ENCODE measurements around the gene RAB40A.

The RAB40A gene

DNA sequence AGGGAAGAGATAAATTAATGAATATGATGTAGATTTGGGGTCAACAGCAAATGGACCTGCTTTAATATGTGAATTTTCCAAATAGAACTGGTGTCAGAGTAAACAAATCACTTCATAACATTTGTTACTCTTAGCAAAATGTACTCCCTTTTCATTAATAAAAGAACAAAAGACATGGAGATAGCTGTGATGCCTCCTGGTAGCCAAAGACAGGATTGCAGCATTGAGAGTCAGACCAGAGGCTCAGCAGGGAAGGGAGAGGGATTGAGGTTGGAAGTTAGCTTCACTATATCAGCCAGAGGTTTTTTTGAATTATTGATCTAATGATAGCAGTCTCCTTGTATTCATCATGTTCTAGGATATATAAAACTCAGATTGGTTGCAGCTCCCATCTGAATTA lies 17.4 kb upstream of the RAB40A start:
- no peak overlapping the region for H3K27ac Mint-ChIP-seq
- peaks cover 6 to 8% of the 10 kb centered on the region in 2 donors for H3K27me3 Mint-ChIP-seq
- H3K9me3 Mint-ChIP-seq: no peaks in the 10 kb centered on the region
- no peaks in the 10 kb centered on the region for H3K36me3 Mint-ChIP-seq
- H3K4me1 Mint-ChIP-seq: peaks cover 4 to 6% of the 10 kb centered on the region in 2 donors
- DNase-seq: no peak
- H3K4me3 Mint-ChIP-seq: no peak overlapping the region
- no peak for ATAC-seq (replicated peaks)

DNA sequence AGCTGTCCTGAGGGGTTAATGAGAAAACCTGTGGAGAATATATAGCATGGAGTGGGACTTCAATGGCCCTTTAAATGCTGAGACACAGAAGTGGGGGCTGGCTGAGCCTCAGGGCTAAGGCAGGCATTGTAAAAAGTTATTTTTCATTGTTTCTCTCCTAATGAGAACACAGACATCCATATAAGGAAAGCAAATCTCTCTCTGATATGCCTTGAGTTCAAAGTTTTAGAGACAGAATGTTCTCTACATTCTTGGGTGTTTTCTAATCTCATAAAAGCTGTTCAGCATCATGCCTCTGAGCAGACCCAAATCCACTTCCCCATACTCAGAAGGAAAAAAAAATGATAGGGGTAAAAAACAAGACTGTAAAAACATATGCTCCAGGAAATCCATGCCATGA lies 16.8 kb upstream of the RAB40A start:
- H3K9me3 Mint-ChIP-seq: no peaks in the 10 kb centered on the region
- H3K27me3 Mint-ChIP-seq: peaks cover 6 to 8% of the 10 kb centered on the region in 2 donors
- H3K36me3 Mint-ChIP-seq: no peaks in the 10 kb centered on the region
- H3K4me1 Mint-ChIP-seq: peaks cover 4 to 6% of the 10 kb centered on the region in 2 donors
- no peak overlapping the region for H3K4me3 Mint-ChIP-seq
- H3K27ac Mint-ChIP-seq: no peak overlapping the region
- ATAC-seq (replicated peaks): no peak
- DNase-seq: no peak

DNA sequence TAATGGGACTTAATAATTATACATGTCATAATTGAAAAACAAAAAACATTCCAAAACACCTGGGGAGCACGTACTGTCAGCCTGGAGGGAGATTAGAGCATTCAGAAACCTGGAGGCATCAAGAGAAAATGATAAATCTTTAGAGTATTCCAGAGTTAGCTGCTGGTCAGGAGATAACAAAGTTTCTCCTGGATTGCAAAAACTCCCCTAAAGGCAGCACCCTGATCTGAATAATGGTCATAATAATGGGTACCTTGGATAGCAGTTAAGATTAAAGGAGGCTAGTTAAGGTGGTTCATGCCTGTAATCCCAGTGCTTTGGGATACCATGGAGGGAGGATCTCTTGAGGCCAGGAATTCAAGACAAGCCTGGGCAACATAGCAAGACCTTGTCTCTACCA lies 15.9 kb upstream of the RAB40A start:
- Mint-ChIP-seq H3K36me3 (no peaks in the 10 kb centered on the region), H3K27ac (no peak overlapping the region), H3K27me3 (peaks cover 6 to 12% of the 10 kb centered on the region in 2 donors), H3K4me1 (peaks cover 4 to 6% of the 10 kb centered on the region in 2 donors), H3K4me3 (no peak overlapping the region), H3K9me3 (no peaks in the 10 kb centered on the region)
- DNase-seq (no peak), ATAC-seq (replicated peaks) (no peak)

DNA sequence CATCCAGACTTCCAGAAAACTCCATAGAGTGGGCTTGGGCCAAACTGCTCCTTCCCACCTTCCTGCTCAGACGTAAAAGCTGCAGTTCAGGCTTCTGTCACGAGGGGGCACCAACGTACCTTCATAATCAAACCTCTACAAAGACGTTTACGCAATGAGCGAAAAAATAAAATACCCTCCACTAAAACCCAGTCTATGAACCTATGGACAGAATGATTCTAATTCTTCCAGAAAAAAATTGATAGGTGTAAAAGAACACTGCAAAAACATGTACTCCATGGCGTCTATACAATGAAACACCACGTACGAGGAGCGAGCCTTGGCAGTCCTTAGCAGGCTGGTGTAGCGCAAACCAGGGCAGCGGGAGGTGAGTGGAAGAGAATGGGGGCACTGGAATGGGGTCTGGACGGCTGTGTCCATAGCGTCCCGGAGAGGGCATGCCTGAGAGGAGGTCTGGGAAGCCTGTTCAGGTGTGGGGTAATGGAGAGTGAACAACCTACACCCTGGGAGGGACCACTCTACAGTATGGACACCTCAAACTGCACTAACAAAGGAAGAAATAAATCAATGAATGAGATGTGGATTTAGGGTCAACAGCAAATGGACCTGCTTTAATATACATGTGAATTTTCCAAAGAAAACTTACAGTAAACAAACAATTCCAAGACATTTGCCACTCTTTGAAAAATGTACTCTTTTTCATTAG lies 14.4 kb upstream of the RAB40A start:
- Mint-ChIP-seq H3K9me3 (no peaks in the 10 kb centered on the region), H3K36me3 (no peaks in the 10 kb centered on the region), H3K4me1 (peaks cover 4 to 6% of the 10 kb centered on the region in 2 donors), H3K4me3 (peak overlapping the region; percentile 69 to 76), H3K27ac (peak overlapping the region; percentile 59), H3K27me3 (peaks cover 6 to 14% of the 10 kb centered on the region in 2 donors)
- peak; percentile 20 for DNase-seq
- peak; percentile 54 to 67 for ATAC-seq (replicated peaks)

GRCh38 chrX:103531002-103531401 lies 11.7 kb upstream of the RAB40A start:
- ATAC-seq (replicated peaks) (no peak), DNase-seq (no peak)
- Mint-ChIP-seq H3K36me3 (no peaks in the 10 kb centered on the region), H3K4me1 (peaks cover 4 to 6% of the 10 kb centered on the region in 2 donors), H3K27ac (no peak overlapping the region), H3K4me3 (no peak overlapping the region), H3K9me3 (no peaks in the 10 kb centered on the region), H3K27me3 (peaks cover 6 to 14% of the 10 kb centered on the region in 2 donors)

DNA sequence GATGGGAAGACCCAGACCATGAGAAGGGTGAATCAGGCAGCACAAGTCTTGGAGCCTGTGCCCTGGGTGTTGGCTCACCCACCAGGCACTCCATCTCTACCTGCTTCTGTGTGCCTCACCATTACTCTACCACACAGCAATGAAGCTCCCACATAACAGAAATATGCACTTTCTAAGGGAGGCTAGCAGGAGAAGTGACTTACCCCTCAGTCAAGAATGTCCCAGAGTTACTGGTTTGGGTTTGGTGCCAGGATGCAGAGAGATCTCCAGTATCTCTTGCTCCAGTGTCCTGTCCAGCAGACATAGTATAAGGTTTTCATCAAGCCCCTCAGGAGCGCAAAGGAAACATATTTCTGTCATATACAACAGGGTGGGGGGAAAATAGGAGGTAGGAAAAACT lies 11.3 kb upstream of the RAB40A start:
- DNase-seq (no peak), ATAC-seq (replicated peaks) (no peak)
- Mint-ChIP-seq H3K27me3 (peaks cover 6 to 14% of the 10 kb centered on the region in 2 donors), H3K27ac (no peak overlapping the region), H3K9me3 (no peaks in the 10 kb centered on the region), H3K36me3 (no peaks in the 10 kb centered on the region), H3K4me3 (no peak overlapping the region), H3K4me1 (peaks cover 4 to 6% of the 10 kb centered on the region in 2 donors)

DNA sequence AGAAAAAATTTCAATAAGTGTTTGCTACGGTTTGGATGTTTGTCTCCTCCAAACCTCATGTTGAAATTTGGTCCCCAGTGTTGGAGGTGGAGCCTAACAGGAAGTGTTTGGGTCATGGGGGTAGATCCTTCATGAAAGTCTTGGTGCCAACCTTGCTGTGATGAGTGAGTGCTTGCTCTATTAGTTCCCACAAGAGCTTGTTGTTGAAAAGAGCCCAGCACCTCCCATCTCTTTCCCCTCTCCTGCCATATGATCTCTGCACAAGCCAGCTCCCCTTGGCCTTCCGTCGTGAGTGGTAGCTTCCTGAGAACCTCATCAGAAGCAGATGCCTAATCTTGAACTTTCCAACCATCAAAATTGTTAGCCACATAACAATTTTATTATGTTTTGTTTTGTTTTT lies 10.3 kb upstream of the RAB40A start:
- DNase-seq (no peak), ATAC-seq (replicated peaks) (no peak)
- no peak overlapping the region for H3K4me3 Mint-ChIP-seq
- no peak overlapping the region for H3K27ac Mint-ChIP-seq
- peaks cover 6 to 14% of the 10 kb centered on the region in 2 donors for H3K27me3 Mint-ChIP-seq
- H3K9me3 Mint-ChIP-seq: no peaks in the 10 kb centered on the region
- no peaks in the 10 kb centered on the region for H3K36me3 Mint-ChIP-seq
- peaks cover 4 to 6% of the 10 kb centered on the region in 2 donors for H3K4me1 Mint-ChIP-seq

DNA sequence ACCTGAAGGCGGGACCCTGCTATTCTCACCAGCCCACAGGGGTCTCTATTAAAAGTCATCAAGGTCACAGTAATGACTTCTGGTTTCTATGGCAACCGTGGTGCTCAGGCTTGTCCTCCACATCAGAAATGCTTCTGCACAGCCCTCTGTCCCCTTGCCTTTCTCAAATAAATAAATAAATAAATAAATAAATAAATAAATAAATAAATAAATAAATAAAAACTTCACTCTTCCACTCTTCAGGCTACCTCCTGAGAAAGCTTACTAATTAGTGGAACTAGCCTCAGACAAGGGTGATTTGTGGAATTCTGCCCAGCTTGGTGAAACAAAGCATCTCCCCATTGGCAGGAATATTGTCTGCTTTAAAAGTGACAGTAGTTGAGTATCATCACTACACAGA lies 5.5 kb upstream of the RAB40A start:
- DNase-seq (no peak), ATAC-seq (replicated peaks) (no peak)
- no peak overlapping the region for H3K27ac Mint-ChIP-seq
- no peaks in the 10 kb centered on the region for H3K9me3 Mint-ChIP-seq
- H3K27me3 Mint-ChIP-seq: no peaks in the 10 kb centered on the region
- H3K4me1 Mint-ChIP-seq: no peaks in the 10 kb centered on the region
- H3K36me3 Mint-ChIP-seq: no peaks in the 10 kb centered on the region
- H3K4me3 Mint-ChIP-seq: no peak overlapping the region

DNA sequence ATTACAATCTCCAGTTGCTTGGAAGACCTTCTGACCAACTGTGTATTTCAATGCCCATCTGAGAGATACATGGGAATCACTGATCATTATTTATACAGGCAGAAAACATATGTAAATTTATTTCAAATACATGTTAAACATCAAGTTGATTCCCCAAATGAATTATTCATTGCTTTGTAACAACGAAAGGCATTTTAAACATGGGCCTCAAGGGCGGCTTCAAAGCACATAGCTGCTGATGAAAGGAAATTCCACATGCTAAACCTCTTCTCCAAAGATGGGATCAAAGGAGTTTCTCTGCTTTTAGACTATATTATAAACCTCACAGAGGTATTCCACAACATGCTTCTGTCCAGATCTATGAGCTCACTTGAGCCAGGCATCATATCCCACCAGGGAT lies 4.3 kb upstream of the RAB40A start:
- Mint-ChIP-seq H3K9me3 (no peaks in the 10 kb centered on the region), H3K4me1 (no peaks in the 10 kb centered on the region), H3K27ac (no peak overlapping the region), H3K4me3 (no peak overlapping the region), H3K36me3 (no peaks in the 10 kb centered on the region), H3K27me3 (no peaks in the 10 kb centered on the region)
- ATAC-seq (replicated peaks): no peak
- no peak for DNase-seq

DNA sequence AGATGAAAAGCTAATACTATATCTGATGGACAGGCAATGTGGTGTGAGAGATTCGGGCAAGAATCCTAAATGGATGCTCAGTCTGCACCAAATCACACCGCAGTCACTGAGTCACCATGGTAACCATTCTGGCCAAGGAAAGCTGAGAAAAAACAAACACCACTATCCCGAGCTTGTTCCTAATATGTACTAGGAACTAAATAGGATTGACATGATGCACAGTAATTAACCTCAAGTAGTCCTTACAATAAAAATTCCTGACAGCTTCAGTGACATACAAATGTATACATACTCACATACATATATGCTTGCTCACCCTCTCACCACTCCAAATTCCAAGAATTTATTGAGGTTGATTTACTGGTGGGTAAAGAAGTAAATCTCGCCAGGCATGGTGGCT lies 1.1 kb upstream of the RAB40A start:
- ATAC-seq (replicated peaks) (no peak), DNase-seq (no peak)
- Mint-ChIP-seq H3K27me3 (no peaks in the 10 kb centered on the region), H3K36me3 (no peaks in the 10 kb centered on the region), H3K4me1 (no peaks in the 10 kb centered on the region), H3K27ac (no peak overlapping the region), H3K9me3 (no peaks in the 10 kb centered on the region), H3K4me3 (no peak overlapping the region)

GRCh38 chrX:103518571-103518970 lies 718 bp downstream of the RAB40A start:
- Mint-ChIP-seq H3K27ac (no peak overlapping the region), H3K27me3 (no peaks in the 10 kb centered on the region), H3K36me3 (no peaks in the 10 kb centered on the region), H3K4me3 (no peak overlapping the region), H3K4me1 (no peaks in the 10 kb centered on the region), H3K9me3 (no peaks in the 10 kb centered on the region)
- DNase-seq (no peak), ATAC-seq (replicated peaks) (no peak)

DNA sequence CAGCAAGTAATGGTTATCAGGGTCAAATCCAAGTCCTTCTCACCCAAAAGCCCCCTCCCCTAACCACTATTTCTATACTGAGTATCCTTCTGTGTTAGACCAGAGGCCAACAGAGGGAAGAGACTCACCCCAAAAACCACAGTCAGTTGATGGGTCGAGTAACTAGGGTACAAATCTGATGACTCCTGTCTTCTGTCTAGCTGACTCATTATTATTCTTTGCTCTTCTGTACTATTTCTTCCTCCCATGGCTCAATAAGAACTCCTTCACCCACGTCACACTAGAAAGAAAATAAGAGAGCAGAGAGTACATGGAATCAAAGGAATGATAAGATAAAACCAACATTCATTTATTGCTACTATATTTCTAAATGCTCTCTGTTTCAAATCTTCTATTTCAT lies 2.0 kb downstream of the RAB40A start:
- no peaks in the 10 kb centered on the region for H3K36me3 Mint-ChIP-seq
- H3K4me3 Mint-ChIP-seq: no peak overlapping the region
- H3K4me1 Mint-ChIP-seq: no peaks in the 10 kb centered on the region
- no peak overlapping the region for H3K27ac Mint-ChIP-seq
- DNase-seq: no peak
- no peak for ATAC-seq (replicated peaks)
- no peaks in the 10 kb centered on the region for H3K27me3 Mint-ChIP-seq
- H3K9me3 Mint-ChIP-seq: no peaks in the 10 kb centered on the region

DNA sequence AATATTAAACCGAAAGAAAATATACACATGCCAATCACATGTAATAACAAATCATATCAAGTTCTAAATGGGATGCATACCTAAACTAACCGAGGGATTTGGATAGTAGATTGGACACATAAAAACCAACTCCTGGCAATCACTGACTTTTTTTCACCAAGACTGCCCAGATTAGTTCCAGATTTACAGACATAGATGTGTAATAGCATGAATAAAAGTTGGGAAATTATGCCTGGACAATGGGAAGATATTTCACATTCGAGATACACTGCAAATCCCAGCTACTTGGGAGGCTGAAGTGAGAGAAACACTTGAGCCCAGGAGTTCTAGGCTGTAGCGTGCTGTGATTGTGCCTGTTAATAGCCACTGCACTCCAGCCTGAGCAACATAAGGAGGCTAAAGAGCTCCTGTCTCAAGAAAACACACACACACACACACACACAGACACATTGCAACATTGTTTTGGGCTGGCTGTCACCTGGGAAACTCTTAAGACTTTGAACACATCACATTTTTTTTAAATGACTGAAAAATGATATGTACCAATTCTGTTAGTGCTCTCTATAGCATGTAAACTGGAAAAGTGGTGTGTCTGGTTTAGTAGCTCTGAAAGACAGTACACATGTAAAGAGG lies 5.7 kb downstream of the RAB40A start:
- Mint-ChIP-seq H3K27me3 (peaks cover 0 to 4% of the 10 kb centered on the region in 2 donors), H3K9me3 (no peaks in the 10 kb centered on the region), H3K36me3 (no peaks in the 10 kb centered on the region), H3K4me3 (no peak overlapping the region), H3K4me1 (no peaks in the 10 kb centered on the region), H3K27ac (no peak overlapping the region)
- ATAC-seq (replicated peaks) (no peak), DNase-seq (no peak)

DNA sequence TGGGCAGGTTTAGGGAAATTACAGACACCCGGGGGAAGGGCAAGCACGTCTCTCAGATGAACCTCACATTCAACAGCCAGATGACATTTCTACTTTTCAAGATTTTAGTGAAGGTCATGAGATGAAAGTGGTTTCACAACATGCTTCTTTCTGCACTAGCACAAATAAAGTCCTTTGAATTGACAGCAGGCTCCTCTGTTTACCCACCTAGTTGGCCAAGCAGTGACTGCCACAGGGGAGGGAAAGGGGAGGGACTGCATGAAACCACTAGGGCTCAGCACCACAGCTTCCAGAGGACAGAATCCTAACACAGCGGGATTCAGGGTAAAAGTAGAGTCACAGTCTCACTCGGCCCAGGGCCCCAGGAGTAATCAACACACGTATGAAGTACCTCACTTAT lies 6.2 kb downstream of the RAB40A start:
- H3K9me3 Mint-ChIP-seq: no peaks in the 10 kb centered on the region
- no peak overlapping the region for H3K27ac Mint-ChIP-seq
- no peaks in the 10 kb centered on the region for H3K36me3 Mint-ChIP-seq
- peaks cover 0 to 4% of the 10 kb centered on the region in 2 donors for H3K27me3 Mint-ChIP-seq
- no peak for DNase-seq
- H3K4me1 Mint-ChIP-seq: no peaks in the 10 kb centered on the region
- H3K4me3 Mint-ChIP-seq: no peak overlapping the region
- no peak for ATAC-seq (replicated peaks)

GRCh38 chrX:103510031-103510430 lies 9.3 kb downstream of the RAB40A start:
- no peaks in the 10 kb centered on the region for H3K36me3 Mint-ChIP-seq
- H3K9me3 Mint-ChIP-seq: no peaks in the 10 kb centered on the region
- H3K4me3 Mint-ChIP-seq: no peak overlapping the region
- DNase-seq: no peak
- H3K27ac Mint-ChIP-seq: no peak overlapping the region
- H3K4me1 Mint-ChIP-seq: no peaks in the 10 kb centered on the region
- no peak for ATAC-seq (replicated peaks)
- H3K27me3 Mint-ChIP-seq: peaks cover 0 to 4% of the 10 kb centered on the region in 2 donors

Measured in stimulated activated naive B cell treated with anti-CD40 and anti-IgM and Interleukin-4, amounts not matched to agents 10 μg/mL and 1 μg/mL and 100 μg/mL, for 72 hours (primary cell).